Right lobe of liver (tissue), 6 donors: ENCODE results near the gene PPP4C. TPM values are rescaled to one million over a fixed set of nuclear protein-coding genes. Genes with fewer than 3 reads are reported as not detected.
"Not testable (repeated sequence)": the region's sequence is repeated elsewhere in the genome, so short reads cannot be mapped to it uniquely, and the experiment has no call there.

ENCODE experiments used
- ATAC-seq, 4 donors: fragments of 200-7000 bp; cut with Tn5 transposase; one replicate each; pipeline ENCODE4 v1.9.1; 2020; ENCODE audit warnings: mild to moderate bottlenecking in 4 of 4, moderate library complexity in 4 of 4
- DNase-seq, 3 donors: peaks; one replicate each; pipeline ENCODE4 v3.0.0-alpha.2; 2020
- H3K27ac ChIP-seq, 3 donors: fragments of 200-600 bp; one replicate each; pipeline ENCODE4 v1.8.0; 2022
- H3K27me3 ChIP-seq, 2 donors: fragments of 200-600 bp; one replicate each; pipeline ENCODE4 v1.8.0; 2022
- H3K36me3 ChIP-seq, 4 donors: fragments of 200-600 bp; sonication (generic) in 1 of 4; one replicate each; pipeline versions ENCODE4 v1.5.1 to v1.8.0; 2017 to 2022; ENCODE audit warnings: control low read depth in 1 of 4
- H3K4me1 ChIP-seq, 4 donors: fragments of 200-600 bp; sonication (generic) in 1 of 4; one replicate each; pipeline versions ENCODE4 v1.5.1 to v1.8.0; 2017 to 2022; ENCODE audit warnings: control low read depth in 1 of 4
- H3K4me3 ChIP-seq, 3 donors: fragments of 200-600 bp; one replicate each; pipeline ENCODE4 v1.8.0; 2022
- H3K9me3 ChIP-seq, 4 donors: fragments of 200-600 bp; sonication (generic) in 1 of 4; one replicate each; pipeline versions ENCODE4 v1.5.1 to v1.8.0; 2017 to 2022; ENCODE audit warnings: control low read depth in 1 of 4
- POLR2A ChIP-seq: fragments of 450-650 bp; IDR thresholded peaks from one replicate; pipeline ENCODE4 v1.6.1; 2017; ENCODE audit warnings: antibody characterized with exemption, mild to moderate bottlenecking
- WGBS: methylation state at CpG from one replicate; pipeline ENCODE4 v1.1.6; 2018; ENCODE audit warnings: low coverage, low lambda C conversion rate; ENCODE audit not compliant: insufficient coverage; ENCODE audit errors: missing lambda C conversion rate; 5-methylcytosine and 5-hydroxymethylcytosine counted together
- intact Hi-C, 2 donors: fragments of 100-400 bp; cut with DNase I; formaldehyde crosslinking; loops; one replicate each; pipeline versions ENCODE4 v1.11.2 to v1.14.1; 2022
- total RNA-seq, 6 experiments: library from RNA; depleted of rRNA in 2 of 6; stranded (reverse); fragments of >200 nt in 2 of 6; fragmentation: NEBNext Ultra II Directional in 3 of 6; extraction: Animal tissue kit (Norgen Biotek cat#: 25700) in 3 of 6; gene quantifications; one replicate each; pipeline versions ENCODE4 v1.1.0 to v1.2.4, GENCODE V29; 2016 to 2023
- TF ChIP-seq, protein P1 (sequence below), 4 donors: fragments of 200-600 bp in 3 of 4; fragments of 450-650 bp in 1 of 4; IDR thresholded peaks; one replicate each; pipeline versions ENCODE4 v1.5.1 to v1.8.0; 2016 to 2022; ENCODE audit warnings: antibody characterized with exemption in 4 of 4, mild to moderate bottlenecking in 2 of 4
- donor health status: DM: no; HTN: yes; CAD: no.
- donor health status: DM: no; HTN: no; CAD: no.
- donor health status: DM: no; HTN: no; CAD: no.
- donor health status: DM: no; HTN: yes; CAD: no.
- donor health status: DM: no; HTN: yes; CAD: no.

PPP4C gene
- total RNA-seq, 6 experiments from 2014 or later: 43.1 to 59.7 (median 47.0) TPM

- H3K4me3 ChIP-seq: no peak overlapping the region
- H3K27me3 ChIP-seq: no peaks in the 10 kb centered on the region
- ATAC-seq: no peak
- no peak overlapping the region for H3K27ac ChIP-seq
- no peaks in the 10 kb centered on the region for H3K4me1 ChIP-seq
- no peaks in the 10 kb centered on the region for H3K9me3 ChIP-seq
- WGBS: 60% methylated on average over 4 of the region's 7 CpGs
- no peak for TF ChIP-seq POLR2A
- TF ChIP-seq, protein P1, sequence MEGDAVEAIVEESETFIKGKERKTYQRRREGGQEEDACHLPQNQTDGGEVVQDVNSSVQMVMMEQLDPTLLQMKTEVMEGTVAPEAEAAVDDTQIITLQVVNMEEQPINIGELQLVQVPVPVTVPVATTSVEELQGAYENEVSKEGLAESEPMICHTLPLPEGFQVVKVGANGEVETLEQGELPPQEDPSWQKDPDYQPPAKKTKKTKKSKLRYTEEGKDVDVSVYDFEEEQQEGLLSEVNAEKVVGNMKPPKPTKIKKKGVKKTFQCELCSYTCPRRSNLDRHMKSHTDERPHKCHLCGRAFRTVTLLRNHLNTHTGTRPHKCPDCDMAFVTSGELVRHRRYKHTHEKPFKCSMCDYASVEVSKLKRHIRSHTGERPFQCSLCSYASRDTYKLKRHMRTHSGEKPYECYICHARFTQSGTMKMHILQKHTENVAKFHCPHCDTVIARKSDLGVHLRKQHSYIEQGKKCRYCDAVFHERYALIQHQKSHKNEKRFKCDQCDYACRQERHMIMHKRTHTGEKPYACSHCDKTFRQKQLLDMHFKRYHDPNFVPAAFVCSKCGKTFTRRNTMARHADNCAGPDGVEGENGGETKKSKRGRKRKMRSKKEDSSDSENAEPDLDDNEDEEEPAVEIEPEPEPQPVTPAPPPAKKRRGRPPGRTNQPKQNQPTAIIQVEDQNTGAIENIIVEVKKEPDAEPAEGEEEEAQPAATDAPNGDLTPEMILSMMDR (IDR thresholded peaks at IDR 0.05): no peak
- H3K36me3 ChIP-seq: no peaks in the 10 kb centered on the region
- DNase-seq: no peak
- intact Hi-C loops: no loop called here
Observed at GRCh38 chr16:30033270-30033669, 42.5 kb upstream of the PPP4C start.

GRCh38 chr16:30040221-30040620, 35.6 kb upstream of the PPP4C start:
- H3K36me3 ChIP-seq: no peaks in the 10 kb centered on the region
- H3K27me3 ChIP-seq: no peaks in the 10 kb centered on the region
- ATAC-seq (no peak), DNase-seq (no peak)
- H3K4me3 ChIP-seq: no peak overlapping the region
- intact Hi-C loops: no loop called here
- no peak overlapping the region for H3K27ac ChIP-seq
- H3K4me1 ChIP-seq: no peaks in the 10 kb centered on the region
- H3K9me3 ChIP-seq: no peaks in the 10 kb centered on the region
- TF ChIP-seq POLR2A: no peak
- TF ChIP-seq, protein P1 (IDR thresholded peaks at IDR 0.05): no peak
- WGBS: 43% methylated on average over 4 of the region's 5 CpGs

DNA sequence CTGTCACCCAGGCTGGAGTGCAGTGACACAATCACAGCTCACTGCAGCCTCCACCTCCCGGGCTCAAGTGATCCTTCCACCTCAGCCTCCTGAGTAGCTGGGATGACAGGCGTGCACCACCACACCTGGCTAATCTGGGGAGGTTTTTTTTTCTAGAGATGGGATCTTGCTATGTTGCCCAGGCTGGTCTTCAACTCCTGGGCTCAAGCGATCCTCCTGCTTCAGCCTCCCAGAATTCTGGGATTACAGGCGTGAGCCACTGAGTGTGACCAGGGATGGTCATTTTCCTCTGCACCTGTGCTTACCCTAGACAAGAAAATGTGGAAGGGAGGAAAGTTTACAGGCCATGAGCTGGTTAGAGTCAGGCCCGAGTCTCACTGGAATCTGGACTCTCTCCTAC, 35.1 kb upstream of the PPP4C start:
- not testable (repeated sequence) for DNase-seq, H3K27ac ChIP-seq
- 89% methylated on average over 5 of the region's 5 CpGs for WGBS

DNA sequence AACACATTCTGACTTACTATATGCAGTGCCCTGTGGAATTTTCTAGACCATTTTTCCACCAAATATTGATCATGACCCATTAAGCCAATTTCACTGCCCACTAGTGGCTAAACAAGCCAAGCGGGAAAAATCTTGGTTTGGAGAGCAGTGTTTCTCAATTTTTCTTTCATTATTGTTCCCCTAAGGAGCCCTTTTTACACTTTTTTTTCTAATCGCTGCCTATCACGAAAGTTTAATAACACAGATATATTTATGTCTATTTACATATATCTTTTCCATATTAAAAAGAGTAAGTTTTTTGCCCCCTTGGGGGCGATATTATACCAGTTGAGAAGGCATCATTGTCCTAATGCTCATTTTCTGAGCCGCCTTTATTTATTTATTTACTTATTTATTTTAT, 34.0 kb upstream of the PPP4C start:
- Histone ChIP-seq H3K27me3 (no peaks in the 10 kb centered on the region), H3K9me3 (no peaks in the 10 kb centered on the region), H3K4me1 (no peaks in the 10 kb centered on the region), H3K36me3 (no peaks in the 10 kb centered on the region), H3K4me3 (no peak overlapping the region), H3K27ac (no peak overlapping the region)
- TF ChIP-seq, protein P1 (IDR thresholded peaks at IDR 0.05): peak; percentile 22 to 59 (median 48)
- no peak for TF ChIP-seq POLR2A
- DNase-seq: no peak
- intact Hi-C loops: no loop called here
- peak in 2 of 4 donors; percentile 47 to 49 for ATAC-seq
- WGBS: 15% methylated on average over 5 of the region's 5 CpGs

More for the DNA sequence above, 35.1 kb upstream of the PPP4C start:
- H3K27me3 ChIP-seq, H3K4me1 ChIP-seq, H3K4me3 ChIP-seq, intact Hi-C loops, H3K9me3 ChIP-seq, H3K36me3 ChIP-seq, ATAC-seq: not testable (repeated sequence)

- no peak for DNase-seq
- Histone ChIP-seq H3K27me3 (no peaks in the 10 kb centered on the region), H3K4me3 (no peak overlapping the region), H3K27ac (no peak overlapping the region), H3K9me3 (no peaks in the 10 kb centered on the region), H3K4me1 (no peaks in the 10 kb centered on the region), H3K36me3 (no peaks in the 10 kb centered on the region)
- ATAC-seq: no peak
- 58% methylated on average over 6 of the region's 8 CpGs for WGBS
- intact Hi-C loops: no loop called here
- TF ChIP-seq, protein P1 (IDR thresholded peaks at IDR 0.05): no peak
- no peak for TF ChIP-seq POLR2A
Observed at GRCh38 chr16:30046178-30046577, 29.6 kb upstream of the PPP4C start.
